Measurements from ENCODE around the gene FAM149A. TPM values are rescaled to one million over a fixed set of nuclear protein-coding genes. Genes with fewer than 3 reads are reported as not detected.
A peak's percentile ranks its signal among the peaks of the same experiment; 100 is the strongest.

The FAM149A gene
- total RNA-seq, 2 donors from 2014 or later = 12.9 to 27.0 TPM

DNA sequence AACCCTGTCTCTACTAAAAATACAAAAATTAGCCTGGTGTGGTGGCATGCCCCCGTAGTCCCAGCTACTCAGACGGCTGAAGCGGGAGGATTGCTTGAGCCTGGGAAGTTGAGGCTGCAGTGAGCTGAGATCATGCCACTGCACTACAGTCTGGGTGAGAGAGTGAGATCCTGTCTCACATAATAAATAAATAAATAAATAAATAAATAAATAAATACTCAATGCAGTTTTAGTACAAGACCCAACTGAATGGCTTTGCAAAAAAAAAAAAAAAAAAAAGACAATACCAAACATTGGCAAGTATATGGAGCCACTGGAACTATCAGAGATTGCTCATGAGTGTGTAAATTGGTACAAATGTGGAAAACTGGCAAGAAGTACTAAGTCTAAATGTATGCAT lies 83.6 kb downstream of the FAM149A start:
- Histone ChIP-seq H3K9me3 (no peaks in the 10 kb centered on the region), H3K36me3 (no peaks in the 10 kb centered on the region), H3K27me3 (replicated peaks; ENCODE audit: insufficient read depth) (no peaks in the 10 kb centered on the region), H3K4me3 (no peak overlapping the region), H3K4me1 (replicated peaks) (peaks cover 3% of the 10 kb centered on the region), H3K27ac (no peak overlapping the region)
- TF ChIP-seq, protein P1, sequence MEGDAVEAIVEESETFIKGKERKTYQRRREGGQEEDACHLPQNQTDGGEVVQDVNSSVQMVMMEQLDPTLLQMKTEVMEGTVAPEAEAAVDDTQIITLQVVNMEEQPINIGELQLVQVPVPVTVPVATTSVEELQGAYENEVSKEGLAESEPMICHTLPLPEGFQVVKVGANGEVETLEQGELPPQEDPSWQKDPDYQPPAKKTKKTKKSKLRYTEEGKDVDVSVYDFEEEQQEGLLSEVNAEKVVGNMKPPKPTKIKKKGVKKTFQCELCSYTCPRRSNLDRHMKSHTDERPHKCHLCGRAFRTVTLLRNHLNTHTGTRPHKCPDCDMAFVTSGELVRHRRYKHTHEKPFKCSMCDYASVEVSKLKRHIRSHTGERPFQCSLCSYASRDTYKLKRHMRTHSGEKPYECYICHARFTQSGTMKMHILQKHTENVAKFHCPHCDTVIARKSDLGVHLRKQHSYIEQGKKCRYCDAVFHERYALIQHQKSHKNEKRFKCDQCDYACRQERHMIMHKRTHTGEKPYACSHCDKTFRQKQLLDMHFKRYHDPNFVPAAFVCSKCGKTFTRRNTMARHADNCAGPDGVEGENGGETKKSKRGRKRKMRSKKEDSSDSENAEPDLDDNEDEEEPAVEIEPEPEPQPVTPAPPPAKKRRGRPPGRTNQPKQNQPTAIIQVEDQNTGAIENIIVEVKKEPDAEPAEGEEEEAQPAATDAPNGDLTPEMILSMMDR (IDR thresholded peaks at IDR 0.05) = no peak
- no peak for TF ChIP-seq POLR2AphosphoS5 (IDR thresholded peaks at IDR 0.05)
- no peak for TF ChIP-seq POLR2A (IDR thresholded peaks at IDR 0.05)
- WGBS = 67% methylated on average over 3 of the region's 3 CpGs
- intact Hi-C loops (cut with DNase I) = no loop called here
- no peak for DNase-seq (ENCODE audit: low spot score)

DNA sequence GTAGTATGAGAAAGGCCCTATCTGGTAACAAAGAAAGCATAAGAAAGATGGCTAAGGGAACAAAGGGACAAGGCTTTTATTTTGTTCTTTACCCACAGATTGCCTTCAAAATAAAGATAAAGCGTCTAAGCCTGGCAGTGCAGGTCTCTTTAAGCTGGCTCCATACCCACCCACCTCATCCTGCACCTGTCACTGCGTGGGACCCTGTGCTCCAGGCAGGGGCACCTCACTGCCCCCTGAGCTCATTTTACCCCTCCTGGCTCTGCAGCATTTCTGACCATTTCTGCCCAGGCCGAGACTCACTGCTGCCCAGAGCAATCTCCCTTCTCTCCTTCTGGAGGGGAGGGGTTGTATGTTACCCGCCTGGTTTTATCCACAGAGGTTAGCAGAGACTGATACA lies 85.2 kb downstream of the FAM149A start:
- no peak overlapping the region for H3K27ac ChIP-seq
- no peak for DNase-seq (ENCODE audit: low spot score)
- peaks cover 3% of the 10 kb centered on the region for H3K4me1 ChIP-seq (replicated peaks)
- H3K36me3 ChIP-seq = no peaks in the 10 kb centered on the region
- TF ChIP-seq, protein P1 (IDR thresholded peaks at IDR 0.05) = no peak
- TF ChIP-seq POLR2AphosphoS5 (IDR thresholded peaks at IDR 0.05) = no peak
- WGBS = 54% methylated on average over 4 of the region's 4 CpGs
- H3K9me3 ChIP-seq = no peaks in the 10 kb centered on the region
- intact Hi-C loops (cut with DNase I) = no loop called here
- H3K27me3 ChIP-seq (replicated peaks; ENCODE audit: insufficient read depth) = no peaks in the 10 kb centered on the region
- no peak overlapping the region for H3K4me3 ChIP-seq

DNA sequence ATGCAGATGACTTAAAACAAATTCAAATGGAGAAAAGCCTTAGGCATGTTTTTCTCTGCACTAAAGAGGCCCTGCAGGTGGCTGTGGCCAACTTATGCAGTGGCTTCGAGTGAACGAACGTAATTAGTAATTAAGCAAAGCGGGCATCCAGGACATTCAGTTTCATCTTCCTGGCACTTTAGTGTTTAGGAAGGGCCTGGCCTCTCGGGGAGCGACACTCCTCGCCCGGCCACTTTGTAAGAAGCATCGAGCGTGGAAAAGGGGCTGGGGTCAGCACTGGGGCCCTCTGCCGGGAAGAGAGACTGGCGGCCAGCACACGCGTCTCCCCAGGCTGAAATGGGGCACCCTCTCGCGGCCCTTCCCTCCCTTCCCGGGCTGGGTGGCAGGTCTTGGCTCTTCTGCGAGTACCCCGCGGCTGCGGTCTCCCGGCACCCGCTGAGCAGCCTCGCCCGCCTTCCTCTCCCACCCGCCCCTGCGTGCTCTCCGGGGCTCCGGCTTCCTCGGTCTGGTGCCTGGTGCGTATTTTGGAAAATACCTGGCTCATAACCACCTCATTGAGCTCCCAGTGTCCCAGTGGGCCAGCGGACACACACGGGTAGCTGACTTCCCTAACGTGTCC lies 86.2 kb downstream of the FAM149A start:
- Histone ChIP-seq H3K36me3 (no peaks in the 10 kb centered on the region), H3K9me3 (no peaks in the 10 kb centered on the region), H3K27me3 (replicated peaks; ENCODE audit: insufficient read depth) (no peaks in the 10 kb centered on the region), H3K27ac (peak overlapping the region; percentile 94 to 95), H3K4me1 (replicated peaks) (peaks cover 3% of the 10 kb centered on the region), H3K4me3 (peak overlapping the region; percentile 83 to 85)
- DNase-seq (ENCODE audit: low spot score) = peak; percentile 33
- WGBS = 0% methylated on average over 24 of the region's 34 CpGs
- no peak for TF ChIP-seq POLR2AphosphoS5 (IDR thresholded peaks at IDR 0.05)
- TF ChIP-seq, protein P1 (IDR thresholded peaks at IDR 0.05) = peak in 1 of 4 experiments; percentile 5
- TF ChIP-seq POLR2A (IDR thresholded peaks at IDR 0.05) = no peak
- intact Hi-C loops (cut with DNase I) = no loop called here

GRCh38 chr4:186191200-186192065 lies 86.9 kb downstream of the FAM149A start, which contains the start of gene CYP4V2:
Gene CYP4V2 (plus strand): TSS chr4:186191567. CDS start chr4:186191824, 257 bp downstream.
- Histone ChIP-seq H3K9me3 (no peaks in the 10 kb centered on the region), H3K4me1 (replicated peaks) (peaks cover 3% of the 10 kb centered on the region), H3K27ac (peak within 1 kb of the TSS; percentile 94 to 95), H3K27me3 (replicated peaks; ENCODE audit: insufficient read depth) (no peaks in the 10 kb centered on the region), H3K4me3 (peak within 1 kb of the TSS; percentile 83 to 85), H3K36me3 (no peaks in the 10 kb centered on the region)
- intact Hi-C loops (cut with DNase I) = no loop called here
- 0% methylated on average over 32 of the region's 107 CpGs for WGBS
- TF ChIP-seq, protein P1 (IDR thresholded peaks at IDR 0.05) = peak in 1 of 4 experiments; percentile 30
- peak; percentile 54 for TF ChIP-seq POLR2AphosphoS5 (IDR thresholded peaks at IDR 0.05)
- peak; percentile 36 for TF ChIP-seq POLR2A (IDR thresholded peaks at IDR 0.05)
- DNase-seq (ENCODE audit: low spot score) = peak; percentile 66
